ENCODE data around the gene NUP88.

DNA sequence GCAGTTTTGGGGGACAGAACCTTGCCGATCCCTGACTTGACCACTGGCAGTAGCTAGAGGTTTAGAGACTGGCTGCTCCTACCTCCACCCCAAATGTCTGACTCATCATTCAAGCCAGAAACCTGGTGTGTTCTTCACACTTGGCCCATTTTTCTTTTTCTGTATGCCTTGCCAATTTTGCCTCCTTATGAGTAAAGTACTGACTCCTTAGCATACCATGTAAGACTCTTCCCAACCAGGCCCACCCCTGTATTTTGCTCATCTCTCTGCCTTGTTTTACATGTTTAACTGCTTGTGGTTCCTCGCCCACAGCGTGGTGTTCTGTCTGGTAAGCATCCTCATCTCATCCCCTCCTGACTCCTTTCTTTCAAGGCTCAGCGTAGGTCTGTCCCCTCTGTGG lies 37.9 kb downstream of the NUP88 start:
- TF ChIP-seq, protein P1, sequence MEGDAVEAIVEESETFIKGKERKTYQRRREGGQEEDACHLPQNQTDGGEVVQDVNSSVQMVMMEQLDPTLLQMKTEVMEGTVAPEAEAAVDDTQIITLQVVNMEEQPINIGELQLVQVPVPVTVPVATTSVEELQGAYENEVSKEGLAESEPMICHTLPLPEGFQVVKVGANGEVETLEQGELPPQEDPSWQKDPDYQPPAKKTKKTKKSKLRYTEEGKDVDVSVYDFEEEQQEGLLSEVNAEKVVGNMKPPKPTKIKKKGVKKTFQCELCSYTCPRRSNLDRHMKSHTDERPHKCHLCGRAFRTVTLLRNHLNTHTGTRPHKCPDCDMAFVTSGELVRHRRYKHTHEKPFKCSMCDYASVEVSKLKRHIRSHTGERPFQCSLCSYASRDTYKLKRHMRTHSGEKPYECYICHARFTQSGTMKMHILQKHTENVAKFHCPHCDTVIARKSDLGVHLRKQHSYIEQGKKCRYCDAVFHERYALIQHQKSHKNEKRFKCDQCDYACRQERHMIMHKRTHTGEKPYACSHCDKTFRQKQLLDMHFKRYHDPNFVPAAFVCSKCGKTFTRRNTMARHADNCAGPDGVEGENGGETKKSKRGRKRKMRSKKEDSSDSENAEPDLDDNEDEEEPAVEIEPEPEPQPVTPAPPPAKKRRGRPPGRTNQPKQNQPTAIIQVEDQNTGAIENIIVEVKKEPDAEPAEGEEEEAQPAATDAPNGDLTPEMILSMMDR (conservative IDR thresholded peaks at IDR 0.05 in 1 of 2, IDR thresholded peaks at IDR 0.05 in 1 of 2; ENCODE audit: extremely low read depth in 1 of 2, insufficient read depth in 1 of 2, low read depth in 1 of 2, low read length in 2 of 2), result no peak
- no peak for TF ChIP-seq EZH2 (IDR thresholded peaks at IDR 0.05; ENCODE audit: borderline replicate concordance, low read length)
